ENCODE measurements around the gene DCANP1.

DNA sequence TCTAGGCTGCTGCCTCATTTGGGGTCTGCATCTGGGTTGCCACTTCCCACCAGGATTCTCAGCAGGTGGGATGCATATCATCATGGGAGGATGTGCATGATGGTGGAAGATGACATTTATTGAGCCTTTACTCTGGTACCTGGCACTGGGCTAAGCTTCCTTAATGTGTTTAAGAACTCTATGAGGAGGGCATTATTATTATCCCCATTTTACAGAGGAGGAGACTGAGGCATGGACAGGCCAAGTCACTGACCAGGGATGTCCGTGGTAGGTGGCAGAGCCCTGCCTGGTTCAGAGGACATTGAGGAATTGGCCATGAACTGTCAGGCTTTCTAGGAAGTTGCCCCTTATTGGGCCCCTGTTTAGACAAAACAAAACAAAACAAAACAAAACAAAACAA is 36.1 kb upstream of the DCANP1 start:
- TF ChIP-seq, protein P1, sequence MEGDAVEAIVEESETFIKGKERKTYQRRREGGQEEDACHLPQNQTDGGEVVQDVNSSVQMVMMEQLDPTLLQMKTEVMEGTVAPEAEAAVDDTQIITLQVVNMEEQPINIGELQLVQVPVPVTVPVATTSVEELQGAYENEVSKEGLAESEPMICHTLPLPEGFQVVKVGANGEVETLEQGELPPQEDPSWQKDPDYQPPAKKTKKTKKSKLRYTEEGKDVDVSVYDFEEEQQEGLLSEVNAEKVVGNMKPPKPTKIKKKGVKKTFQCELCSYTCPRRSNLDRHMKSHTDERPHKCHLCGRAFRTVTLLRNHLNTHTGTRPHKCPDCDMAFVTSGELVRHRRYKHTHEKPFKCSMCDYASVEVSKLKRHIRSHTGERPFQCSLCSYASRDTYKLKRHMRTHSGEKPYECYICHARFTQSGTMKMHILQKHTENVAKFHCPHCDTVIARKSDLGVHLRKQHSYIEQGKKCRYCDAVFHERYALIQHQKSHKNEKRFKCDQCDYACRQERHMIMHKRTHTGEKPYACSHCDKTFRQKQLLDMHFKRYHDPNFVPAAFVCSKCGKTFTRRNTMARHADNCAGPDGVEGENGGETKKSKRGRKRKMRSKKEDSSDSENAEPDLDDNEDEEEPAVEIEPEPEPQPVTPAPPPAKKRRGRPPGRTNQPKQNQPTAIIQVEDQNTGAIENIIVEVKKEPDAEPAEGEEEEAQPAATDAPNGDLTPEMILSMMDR (IDR thresholded peaks at IDR 0.05 in 2 of 3, conservative IDR thresholded peaks at IDR 0.05 in 1 of 3; ENCODE audit: borderline replicate concordance in 1 of 3, insufficient read depth in 1 of 3, low read depth in 2 of 3, low read length in 2 of 3), result no peak
- TF ChIP-seq ZNF274 (IDR thresholded peaks at IDR 0.05; ENCODE audit: low read depth, low read length) (no peak), REST (IDR thresholded peaks at IDR 0.05; ENCODE audit: low read depth) (no peak), YY1 (IDR thresholded peaks at IDR 0.05; ENCODE audit: extremely low read depth, insufficient replicate concordance, low read depth, low read length) (no peak), RAD21 (IDR thresholded peaks at IDR 0.05; ENCODE audit: low read depth) (no peak), POLR2A (IDR thresholded peaks at IDR 0.05; ENCODE audit: borderline replicate concordance, extremely low read depth, insufficient read depth, insufficient read length) (no peak), ZFX (IDR thresholded peaks at IDR 0.05) (no peak), JUND (IDR thresholded peaks at IDR 0.05) (no peak), CEBPB (IDR thresholded peaks at IDR 0.05; ENCODE audit: low read depth) (no peak)
